Measurements from ENCODE around the gene ELF3.
"Not testable (repeated sequence)": the region's sequence is repeated elsewhere in the genome, so short reads cannot be mapped to it uniquely, and the experiment has no call there.

ELF3 gene

GRCh38 chr1:202007805-202008489, 2.4 kb upstream of the ELF3 start:
- no peak for DNase-seq (ENCODE audit: low read depth)

DNA sequence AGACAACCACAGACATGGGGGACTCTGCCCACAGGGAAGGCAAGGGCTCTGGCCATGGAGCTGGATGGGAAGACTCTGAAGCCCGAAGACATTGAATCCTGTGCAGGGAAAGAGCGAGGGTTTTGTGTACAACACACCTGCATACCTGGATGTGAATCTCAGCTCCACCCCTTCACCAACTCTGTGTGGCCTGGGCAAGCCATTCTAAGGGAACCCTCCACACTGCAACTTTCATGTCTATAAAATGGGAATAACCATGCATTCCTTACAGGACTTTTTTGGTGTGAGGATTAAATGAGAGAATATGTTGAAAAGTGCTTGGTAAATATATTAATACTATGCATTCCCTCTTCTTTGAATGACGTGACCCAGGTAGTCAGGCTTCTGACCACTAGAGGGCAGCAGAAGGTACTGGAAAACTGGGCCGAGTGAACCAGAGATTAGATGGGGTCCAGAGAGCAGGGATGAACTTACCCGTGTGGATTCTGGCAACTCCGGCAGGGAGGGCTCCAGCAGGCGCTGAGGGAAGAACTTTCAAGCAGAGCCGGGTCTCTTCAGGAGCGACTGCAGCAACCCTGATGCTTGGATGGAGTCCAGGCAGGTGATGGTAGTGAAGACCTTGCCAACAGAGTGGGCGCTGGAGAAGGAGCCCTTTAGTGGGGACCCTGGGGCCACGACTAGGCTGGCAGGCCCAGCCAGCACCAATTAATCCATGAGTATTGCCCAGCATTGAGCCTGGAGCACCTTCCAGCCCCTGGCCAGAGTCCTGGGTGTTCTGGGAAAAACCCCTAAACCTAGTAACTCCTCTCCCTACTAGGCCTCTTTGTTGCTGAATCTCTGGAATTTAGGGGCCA, 834 bp upstream of the ELF3 start:
- peak; percentile 13 for DNase-seq (ENCODE audit: low read depth)

DNA sequence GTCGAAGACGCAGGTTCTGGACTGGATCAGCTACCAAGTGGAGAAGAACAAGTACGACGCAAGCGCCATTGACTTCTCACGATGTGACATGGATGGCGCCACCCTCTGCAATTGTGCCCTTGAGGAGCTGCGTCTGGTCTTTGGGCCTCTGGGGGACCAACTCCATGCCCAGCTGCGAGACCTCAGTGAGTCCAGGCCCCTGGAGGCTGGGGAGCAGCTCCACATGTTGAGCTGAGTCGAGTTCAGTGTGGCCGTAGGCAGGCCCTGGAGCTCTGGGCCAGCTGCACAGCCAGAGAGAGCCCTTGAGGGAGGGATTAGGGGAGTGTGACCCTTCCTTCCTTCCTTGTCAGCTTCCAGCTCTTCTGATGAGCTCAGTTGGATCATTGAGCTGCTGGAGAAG, 1.6 kb downstream of the ELF3 start:
- DNase-seq (ENCODE audit: low read depth), result no peak

DNA sequence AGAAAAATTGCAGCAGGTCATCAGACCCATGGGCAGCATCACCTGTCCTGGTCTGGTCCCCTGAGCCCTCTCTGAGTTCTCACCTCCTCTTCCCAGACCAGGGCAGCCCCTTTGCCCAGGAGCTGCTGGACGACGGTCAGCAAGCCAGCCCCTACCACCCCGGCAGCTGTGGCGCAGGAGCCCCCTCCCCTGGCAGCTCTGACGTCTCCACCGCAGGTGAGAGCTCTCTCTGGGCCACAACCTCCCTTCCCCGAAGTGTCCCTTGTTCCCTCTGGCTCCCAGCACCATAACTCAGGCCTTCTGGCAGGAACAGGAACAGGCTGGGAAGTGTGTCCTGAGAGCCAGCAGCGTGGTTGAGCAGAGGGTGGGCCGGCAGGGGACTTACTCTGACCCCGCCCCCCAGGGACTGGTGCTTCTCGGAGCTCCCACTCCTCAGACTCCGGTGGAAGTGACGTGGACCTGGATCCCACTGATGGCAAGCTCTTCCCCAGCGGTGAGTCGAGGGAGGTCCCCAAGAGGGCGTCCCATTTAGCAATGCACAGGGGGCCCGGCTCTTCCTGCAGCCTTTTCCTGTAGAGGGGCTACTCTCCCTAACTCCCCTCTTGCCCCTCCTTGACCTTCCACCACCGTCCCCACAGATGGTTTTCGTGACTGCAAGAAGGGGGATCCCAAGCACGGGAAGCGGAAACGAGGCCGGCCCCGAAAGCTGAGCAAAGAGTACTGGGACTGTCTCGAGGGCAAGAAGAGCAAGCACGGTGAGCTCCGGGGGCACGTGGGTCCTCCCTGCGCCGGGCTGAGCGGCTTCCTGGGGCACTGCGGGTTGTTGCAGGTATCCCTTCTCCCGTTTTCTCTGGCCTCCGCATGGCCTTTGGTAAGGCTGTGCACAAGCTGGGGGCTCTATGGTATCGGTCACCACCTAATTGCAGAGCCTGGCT, 2.4 kb downstream of the ELF3 start:
- no peak for DNase-seq (ENCODE audit: low read depth)

DNA sequence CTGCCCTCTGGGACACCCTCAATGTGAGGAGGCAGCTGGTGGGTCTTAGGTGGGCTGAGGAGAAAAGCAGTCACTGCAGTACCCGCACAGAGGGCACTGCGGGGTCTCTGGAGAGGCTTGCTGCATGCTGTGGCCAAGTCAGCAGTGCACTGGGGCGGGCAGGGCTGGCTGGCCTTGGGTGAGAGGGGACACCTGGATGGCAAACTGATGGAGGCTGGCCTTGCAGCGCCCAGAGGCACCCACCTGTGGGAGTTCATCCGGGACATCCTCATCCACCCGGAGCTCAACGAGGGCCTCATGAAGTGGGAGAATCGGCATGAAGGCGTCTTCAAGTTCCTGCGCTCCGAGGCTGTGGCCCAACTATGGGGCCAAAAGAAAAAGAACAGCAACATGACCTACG, 3.2 kb downstream of the ELF3 start:
- DNase-seq (ENCODE audit: low read depth), result no peak

GRCh38 chr1:202014060-202014459, 3.7 kb downstream of the ELF3 start:
- no peak for DNase-seq (ENCODE audit: low read depth)

GRCh38 chr1:202014915-202015661, 4.7 kb downstream of the ELF3 start:
- no peak for DNase-seq (ENCODE audit: low read depth)

DNA sequence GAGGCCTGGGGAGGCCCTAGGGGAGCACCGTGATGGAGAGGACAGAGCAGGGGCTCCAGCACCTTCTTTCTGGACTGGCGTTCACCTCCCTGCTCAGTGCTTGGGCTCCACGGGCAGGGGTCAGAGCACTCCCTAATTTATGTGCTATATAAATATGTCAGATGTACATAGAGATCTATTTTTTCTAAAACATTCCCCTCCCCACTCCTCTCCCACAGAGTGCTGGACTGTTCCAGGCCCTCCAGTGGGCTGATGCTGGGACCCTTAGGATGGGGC, 5.2 kb downstream of the ELF3 start:
- DNase-seq (ENCODE audit: low read depth), result no peak

DNA sequence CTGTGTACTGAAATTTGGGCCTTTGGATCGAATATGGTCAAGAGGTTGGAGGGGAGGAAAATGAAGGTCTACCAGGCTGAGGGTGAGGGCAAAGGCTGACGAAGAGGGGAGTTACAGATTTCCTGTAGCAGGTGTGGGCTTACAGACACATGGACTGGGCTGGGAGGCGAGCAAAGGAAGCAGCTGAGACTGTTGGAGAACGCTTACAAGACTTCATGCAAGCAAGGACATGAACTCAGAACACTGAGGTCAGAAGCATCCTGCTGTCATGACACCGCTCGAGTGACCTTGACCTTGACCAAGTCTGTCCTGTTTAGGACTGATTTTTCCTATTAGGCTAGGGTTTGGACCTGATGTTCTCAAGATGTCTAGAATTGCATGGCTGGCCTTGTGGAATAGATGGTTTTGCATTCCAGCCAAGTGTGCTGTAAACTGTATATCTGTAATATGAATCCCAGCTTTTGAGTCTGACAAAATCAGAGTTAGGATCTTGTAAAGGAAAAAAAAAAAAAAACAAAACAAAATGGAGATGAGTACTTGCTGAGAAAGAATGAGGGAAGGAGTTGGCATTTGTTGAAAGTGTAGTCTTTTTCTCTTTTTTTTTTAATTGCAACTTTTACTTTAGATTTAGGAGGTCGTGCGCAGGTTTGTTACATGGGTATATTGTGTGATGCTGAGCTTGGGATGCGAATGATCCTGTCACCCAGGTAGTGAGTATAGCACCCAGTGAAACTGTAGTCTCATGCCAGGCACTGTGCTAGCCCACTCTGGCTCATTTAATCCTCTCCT, 5.8 kb downstream of the ELF3 start:
- DNase-seq (ENCODE audit: low read depth), result no peak

DNA sequence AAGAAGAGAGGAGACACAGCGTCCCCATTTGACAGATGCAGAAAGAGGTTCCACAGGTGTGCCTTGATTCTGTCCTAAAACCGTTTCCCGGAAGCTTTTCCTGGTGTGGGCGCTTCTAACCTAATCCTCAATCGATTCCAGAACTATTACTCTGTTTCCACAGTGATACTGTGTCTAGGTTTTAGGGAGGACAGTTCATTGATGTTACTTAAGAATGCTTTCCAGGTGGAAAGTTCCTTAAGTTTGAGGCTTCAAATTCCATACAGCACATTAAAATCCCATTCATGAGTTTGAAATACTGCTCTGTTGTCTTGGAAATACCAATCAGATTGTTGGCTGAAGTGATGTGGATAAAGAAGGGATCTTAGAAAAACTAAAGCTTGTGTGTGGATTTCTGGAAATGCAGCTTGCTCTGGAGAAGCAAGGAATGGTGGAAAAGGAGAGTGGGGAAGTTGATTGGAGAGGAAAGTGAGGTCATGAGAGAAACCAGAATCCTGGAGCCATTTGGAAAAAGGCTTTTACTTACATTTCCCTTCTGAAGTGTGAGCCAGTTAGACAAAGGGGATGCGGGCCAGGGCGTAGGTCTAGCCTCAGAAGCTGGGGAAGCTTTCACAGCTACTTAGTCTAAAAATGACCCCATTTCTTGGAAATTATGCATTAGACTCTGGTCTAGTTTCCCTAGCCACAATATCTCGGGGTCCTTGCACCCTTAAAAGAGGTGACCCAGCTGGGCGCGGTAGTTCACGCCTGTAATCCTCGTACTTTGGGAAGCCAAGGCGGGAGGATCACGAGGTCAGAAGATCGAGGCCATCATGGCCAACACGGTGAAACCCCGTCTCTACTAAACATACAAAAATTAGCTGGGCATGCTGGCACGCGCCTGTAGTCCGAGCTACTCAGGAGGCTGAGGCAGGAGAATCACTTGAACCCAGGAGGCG, 6.7 kb downstream of the ELF3 start:
- no peak for DNase-seq (ENCODE audit: low read depth)

DNA sequence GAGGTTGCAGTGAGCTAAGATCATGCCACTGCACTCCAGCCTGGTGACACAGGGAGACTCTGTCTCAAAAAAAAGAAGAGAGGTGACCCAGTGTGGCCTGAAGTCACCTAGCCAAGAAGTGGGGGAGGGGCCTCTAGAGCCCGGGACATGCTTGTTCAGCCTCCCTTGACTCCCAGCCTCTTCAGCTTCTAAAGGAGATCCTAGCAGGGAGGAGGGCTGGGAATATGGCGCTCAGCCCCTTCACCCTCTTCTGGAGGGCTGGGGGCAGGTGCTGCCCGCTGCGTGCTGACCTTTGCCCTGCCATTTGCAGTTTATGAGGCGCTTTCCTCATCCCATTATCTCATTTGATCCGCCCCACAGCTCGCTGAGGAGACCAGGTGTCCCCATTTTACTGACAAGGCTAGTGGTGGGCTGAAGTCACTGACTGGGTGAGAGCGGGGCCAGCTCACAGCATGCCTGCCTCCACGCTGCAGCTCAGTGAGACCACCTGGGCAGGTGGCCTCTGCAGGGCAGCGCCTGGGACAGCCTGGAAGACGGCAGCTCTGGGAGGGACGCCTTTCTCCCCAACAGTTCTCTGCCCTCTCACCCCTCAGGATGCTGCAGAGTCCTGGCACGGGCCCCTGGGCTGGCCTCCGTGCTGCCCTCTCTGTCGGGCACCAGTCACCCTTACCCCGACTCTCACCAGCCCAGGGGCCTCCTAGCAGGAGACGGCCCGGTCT, 7.5 kb downstream of the ELF3 start:
- no peak for DNase-seq (ENCODE audit: low read depth)

DNA sequence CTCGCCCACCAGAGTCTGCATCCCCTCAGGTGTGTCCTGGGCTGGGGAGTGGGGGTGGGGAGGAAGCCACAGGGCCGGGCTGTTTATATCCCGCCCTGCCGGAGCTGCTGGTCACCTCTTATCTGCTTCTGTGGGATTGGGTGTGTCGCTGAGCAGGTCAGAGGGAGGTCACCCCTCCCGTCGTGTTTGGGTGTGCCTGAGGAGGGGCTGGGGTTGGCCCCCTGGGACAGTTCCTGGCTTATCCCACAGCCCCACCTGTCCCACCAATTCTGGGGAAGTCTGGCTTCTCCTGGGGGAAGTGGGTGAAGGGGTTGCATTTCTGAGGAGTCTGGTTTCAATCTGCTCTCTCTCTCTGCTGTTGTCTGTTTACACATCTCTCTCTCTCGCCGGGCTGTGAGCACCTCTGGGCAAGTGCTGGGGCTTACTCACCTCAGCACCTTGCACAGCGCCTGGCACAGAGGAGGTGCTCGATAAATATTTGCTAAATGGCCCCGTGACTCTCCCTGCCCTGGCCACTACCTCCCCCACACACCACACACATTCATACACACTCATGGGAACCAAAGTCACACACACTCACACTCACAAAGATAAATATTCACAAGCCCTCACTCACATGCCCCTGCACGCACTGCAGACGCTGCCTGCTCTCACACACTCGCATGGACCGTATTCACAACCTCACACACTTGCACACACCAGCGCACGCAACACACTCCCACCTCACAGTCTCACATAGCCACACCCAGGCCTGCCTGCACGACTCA, 8.3 kb downstream of the ELF3 start:
- no peak for DNase-seq (ENCODE audit: low read depth)

- not testable (repeated sequence) for DNase-seq (ENCODE audit: low read depth)
These were observed 8.8 kb downstream of the ELF3 start for GRCh38 chr1:202019235-202019558.

DNA sequence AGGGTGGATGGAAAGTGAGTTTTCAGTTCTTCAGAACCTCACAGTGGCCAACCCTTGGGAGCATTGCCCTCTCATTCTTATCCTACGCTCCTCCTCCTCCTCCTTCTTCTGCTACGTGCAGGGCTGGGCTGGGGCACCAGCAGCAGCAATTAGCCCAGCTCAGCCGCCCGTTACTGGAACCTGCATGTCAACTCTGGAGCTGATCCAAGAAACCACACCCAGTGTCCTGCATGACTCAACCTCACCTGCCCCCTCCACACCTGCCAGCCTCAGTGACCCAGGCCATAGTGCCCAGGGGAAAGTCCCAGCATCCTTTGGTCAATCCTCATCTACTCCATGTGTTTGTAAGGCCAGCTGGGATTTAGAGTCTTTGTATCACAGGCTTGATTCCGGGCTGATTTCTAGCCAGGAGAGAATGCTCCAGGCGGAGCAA, 12.6 kb downstream of the ELF3 start:
- no peak for DNase-seq (ENCODE audit: low read depth)

DNA sequence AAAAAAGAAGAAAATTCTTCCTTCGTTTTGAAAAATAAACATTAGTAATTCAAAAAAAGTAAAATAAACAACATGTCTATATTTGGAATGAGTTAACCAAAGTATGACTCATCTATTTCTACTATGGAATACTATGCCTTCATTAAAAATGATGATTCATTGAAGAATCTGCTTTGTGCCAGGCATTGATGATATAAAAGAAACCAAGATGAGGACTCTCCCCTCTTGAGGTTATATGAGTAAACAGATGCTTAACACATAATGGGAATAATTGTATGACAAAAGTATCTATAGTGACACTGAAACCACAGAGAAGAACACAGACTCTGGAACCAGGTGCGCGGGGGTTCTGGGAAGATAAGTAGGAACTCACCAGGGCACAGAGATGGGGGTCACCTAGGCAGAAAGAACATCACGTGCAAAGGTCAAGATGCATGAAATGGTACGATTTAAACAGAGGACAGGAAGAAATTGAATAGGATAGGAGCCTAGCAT, 18.8 kb downstream of the ELF3 start:
- no peak for DNase-seq (ENCODE audit: low read depth)

GRCh38 chr1:202029727-202030126, 19.3 kb downstream of the ELF3 start:
- no peak for DNase-seq (ENCODE audit: low read depth)

GRCh38 chr1:202031796-202032195, 21.4 kb downstream of the ELF3 start:
- DNase-seq (ENCODE audit: low read depth), result no peak

DNA sequence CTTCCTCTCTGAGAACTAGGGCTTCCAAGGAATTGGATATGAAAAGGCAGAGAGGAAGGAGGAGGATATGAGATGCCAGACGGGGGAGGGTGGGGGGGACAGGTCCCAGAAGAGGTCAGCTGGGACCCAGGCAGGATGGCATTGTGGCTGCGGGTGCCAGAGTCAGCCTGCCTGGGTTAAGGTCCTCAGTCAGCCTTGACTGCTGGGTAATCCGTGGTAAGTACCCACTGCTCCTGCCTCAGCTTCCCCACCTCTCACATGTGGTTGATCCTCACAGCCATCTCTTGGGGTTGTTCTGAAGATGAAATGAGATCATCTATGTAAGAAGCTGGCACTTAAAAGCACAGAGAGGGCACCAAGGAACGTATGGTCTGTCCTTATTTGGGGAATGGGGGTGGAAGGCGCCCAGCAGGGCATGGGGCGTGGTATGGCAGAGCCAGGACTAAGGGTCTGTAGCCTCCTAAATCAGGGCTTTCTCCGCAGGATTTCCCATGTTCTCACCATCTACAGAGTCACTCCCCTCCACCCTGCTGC, 23.8 kb downstream of the ELF3 start:
- DNase-seq (ENCODE audit: low read depth), result no peak

Measured in stimulated activated CD8-positive, alpha-beta memory T cell treated with anti-CD3 and anti-CD28 coated beads, Interleukin-15, amount 100 ng/mL, for 24 hours (primary cell).